Mesenchymal stem cell (in vitro differentiated cells and primary cell): ENCODE results near the gene C20orf141.
A peak's percentile ranks its signal among the peaks of the same experiment; 100 is the strongest.

ENCODE experiments used
- DNase-seq: peaks from one replicate; pipeline ENCODE4 v3.0.0-alpha.2; 2013
- H2AFZ ChIP-seq: one replicate; pipeline ENCODE4 v1.6.1; 2013; ENCODE audit warnings: low read depth, mild to moderate bottlenecking, control low read depth, inconsistent platforms, low read length, moderate library complexity
- H2AK5ac ChIP-seq: 2 replicates; pipeline ENCODE4 v1.6.1; 2013; ENCODE audit warnings: low read length, moderate library complexity, mild to moderate bottlenecking, inconsistent platforms; ENCODE audit not compliant: severe bottlenecking
- H2BK120ac ChIP-seq: one replicate; pipeline ENCODE4 v1.6.1; 2013; ENCODE audit warnings: low read depth, mild to moderate bottlenecking, inconsistent platforms, low read length, moderate library complexity
- H2BK12ac ChIP-seq, 2 experiments: one replicate each; pipeline ENCODE4 v1.6.1; 2013; ENCODE audit warnings: inconsistent platforms in 2 of 2, low read length in 2 of 2, mild to moderate bottlenecking in 2 of 2, moderate library complexity in 2 of 2, control low read depth in 1 of 2
- H2BK15ac ChIP-seq: one replicate; pipeline ENCODE4 v1.6.1; 2013; ENCODE audit warnings: mild to moderate bottlenecking, low read depth, inconsistent platforms; ENCODE audit not compliant: poor library complexity, severe bottlenecking
- H2BK5ac ChIP-seq: 2 replicates; pipeline ENCODE4 v1.6.1; 2013; ENCODE audit warnings: low read depth, mild to moderate bottlenecking, low read length, control low read depth, inconsistent platforms; ENCODE audit not compliant: poor library complexity, severe bottlenecking
- H3K14ac ChIP-seq, 2 experiments: one replicate each; pipeline ENCODE4 v1.6.1; 2013; ENCODE audit warnings: inconsistent platforms in 2 of 2, low read length in 2 of 2, control low read depth in 1 of 2, mild to moderate bottlenecking in 1 of 2, moderate library complexity in 1 of 2
- H3K18ac ChIP-seq, 2 experiments: one replicate each; pipeline ENCODE4 v1.6.1; 2013; ENCODE audit warnings: inconsistent platforms in 2 of 2, low read length in 2 of 2, control low read depth in 1 of 2, low read depth in 1 of 2, mild to moderate bottlenecking in 1 of 2
- H3K23ac ChIP-seq, 2 experiments: one replicate each; pipeline ENCODE4 v1.6.1; 2013; ENCODE audit warnings: inconsistent platforms in 2 of 2, low read length in 2 of 2, mild to moderate bottlenecking in 2 of 2, moderate library complexity in 2 of 2, control low read depth in 1 of 2
- H3K27ac ChIP-seq: 2 replicates; pipeline ENCODE4 v1.5.1; 2013; ENCODE audit warnings: mild to moderate bottlenecking, moderate library complexity, low read length, control low read depth, inconsistent platforms; ENCODE audit not compliant: poor library complexity, severe bottlenecking
- H3K27me3 ChIP-seq, 2 experiments: 2 replicates each; pipeline versions ENCODE4 v1.6.1 to v1.7.0; 2013; ENCODE audit warnings: low read length in 2 of 2, mild to moderate bottlenecking in 2 of 2, moderate library complexity in 2 of 2, control low read depth in 1 of 2, inconsistent platforms in 1 of 2; ENCODE audit not compliant: control insufficient read depth in 1 of 2, insufficient read depth in 1 of 2
- H3K36me3 ChIP-seq, 2 experiments: 2 replicates each; pipeline versions ENCODE4 v1.6.1 to v1.7.0; 2013; ENCODE audit warnings: low read length in 2 of 2, control low read depth in 1 of 2, inconsistent platforms in 1 of 2, low read depth in 1 of 2, mild to moderate bottlenecking in 1 of 2; ENCODE audit not compliant: insufficient read depth in 2 of 2, control insufficient read depth in 1 of 2
- H3K4ac ChIP-seq, 2 experiments: one replicate each; pipeline ENCODE4 v1.6.1; 2013; ENCODE audit warnings: inconsistent platforms in 2 of 2, low read length in 2 of 2, mild to moderate bottlenecking in 2 of 2, moderate library complexity in 2 of 2, control low read depth in 1 of 2, low read depth in 1 of 2
- H3K4me1 ChIP-seq: 2 replicates; pipeline ENCODE4 v1.6.1; 2013; ENCODE audit warnings: low read depth, low read length, control low read depth; ENCODE audit not compliant: control insufficient read depth, insufficient read depth
- H3K4me2 ChIP-seq: 2 replicates; pipeline ENCODE4 v1.6.1; 2013; ENCODE audit warnings: low read length, mild to moderate bottlenecking, inconsistent platforms; ENCODE audit not compliant: poor library complexity, severe bottlenecking
- H3K4me3 ChIP-seq, 2 experiments: 2 replicates each; pipeline versions ENCODE4 v1.5.1 to v1.7.0; 2013; ENCODE audit warnings: low read length in 2 of 2, mild to moderate bottlenecking in 2 of 2, control low read depth in 1 of 2, low read depth in 1 of 2; ENCODE audit not compliant: insufficient read depth in 1 of 2
- H3K79me1 ChIP-seq: replicated peaks from 2 replicates; pipeline ENCODE4 v1.6.1; 2013; ENCODE audit warnings: mild to moderate bottlenecking, control low read depth, low read length, inconsistent platforms; ENCODE audit not compliant: poor library complexity, severe bottlenecking
- H3K9ac ChIP-seq: 2 replicates; pipeline ENCODE4 v1.7.0; 2013; ENCODE audit warnings: mild to moderate bottlenecking, low read length, moderate library complexity
- H3K9me3 ChIP-seq: 2 replicates; pipeline ENCODE4 v1.7.0; 2013; ENCODE audit warnings: mild to moderate bottlenecking, low read length; ENCODE audit not compliant: control insufficient read depth
- H4K8ac ChIP-seq: one replicate; pipeline ENCODE4 v1.6.1; 2013; ENCODE audit warnings: inconsistent platforms, mild to moderate bottlenecking, low read length, moderate library complexity
- H4K91ac ChIP-seq: one replicate; pipeline ENCODE4 v1.6.1; 2013; ENCODE audit warnings: mild to moderate bottlenecking, low read length, inconsistent platforms
- WGBS: methylation state at CpG from one replicate; pipeline ENCODE4 v1.1.7; 2013; ENCODE audit warnings: mixed read lengths; 5-methylcytosine and 5-hydroxymethylcytosine counted together

The C20orf141 gene

GRCh38 chr20:2804852-2805688 lies 9.7 kb upstream of the C20orf141 start:
- H2AFZ ChIP-seq = no peak overlapping the region
- H3K9ac ChIP-seq = peak overlapping the region; percentile 36
- no peak overlapping the region for H3K4ac ChIP-seq
- H3K27ac ChIP-seq = no peak overlapping the region
- no peaks in the 10 kb centered on the region for H3K79me1 ChIP-seq
- peak overlapping the region; percentile 4 for H2BK15ac ChIP-seq
- peak overlapping the region; percentile 14 for H4K8ac ChIP-seq
- peak overlapping the region in 1 of 2 experiments; percentile 65 for H3K14ac ChIP-seq
- H3K4me1 ChIP-seq = peaks cover 19% of the 10 kb centered on the region
- H3K9me3 ChIP-seq = no peaks in the 10 kb centered on the region
- H3K4me2 ChIP-seq = peak overlapping the region; percentile 11
- peaks cover 40 to 66% of the 10 kb centered on the region in 2 experiments for H3K27me3 ChIP-seq
- peak; percentile 22 for DNase-seq
- WGBS = 13% methylated on average over 48 of the region's 49 CpGs
- peaks cover 0 to 5% of the 10 kb centered on the region in 2 experiments for H3K36me3 ChIP-seq
- H3K4me3 ChIP-seq = peak overlapping the region in 1 of 2 experiments; percentile 64
- no peak overlapping the region for H2AK5ac ChIP-seq
- no peak overlapping the region for H4K91ac ChIP-seq
- H2BK120ac ChIP-seq = no peak overlapping the region
- H3K23ac ChIP-seq = no peak overlapping the region
- peak overlapping the region in 1 of 2 experiments; percentile 25 for H2BK12ac ChIP-seq
- H3K18ac ChIP-seq = peak overlapping the region in 1 of 2 experiments; percentile 24
- no peak overlapping the region for H2BK5ac ChIP-seq

- no peak for DNase-seq
- H3K4me2 ChIP-seq = no peak overlapping the region
- peaks cover under 1% of the 10 kb centered on the region for H3K9me3 ChIP-seq
- H2AK5ac ChIP-seq = no peak overlapping the region
- H2BK12ac ChIP-seq = peak overlapping the region in 1 of 2 experiments; percentile 25
- no peak overlapping the region for H2AFZ ChIP-seq
- H2BK5ac ChIP-seq = no peak overlapping the region
- no peaks in the 10 kb centered on the region for H3K79me1 ChIP-seq
- peaks cover 14% of the 10 kb centered on the region for H3K4me1 ChIP-seq
- no peak overlapping the region for H3K4ac ChIP-seq
- H3K4me3 ChIP-seq = no peak overlapping the region
- no peak overlapping the region for H2BK120ac ChIP-seq
- peaks cover 0 to 5% of the 10 kb centered on the region in 2 experiments for H3K36me3 ChIP-seq
- peaks cover 40 to 62% of the 10 kb centered on the region in 2 experiments for H3K27me3 ChIP-seq
- H3K9ac ChIP-seq = no peak overlapping the region
- no peak overlapping the region for H4K8ac ChIP-seq
- no peak overlapping the region for H4K91ac ChIP-seq
- no peak overlapping the region for H3K14ac ChIP-seq
- H3K23ac ChIP-seq = peak overlapping the region in 1 of 2 experiments; percentile 80
- H2BK15ac ChIP-seq = no peak overlapping the region
- peak overlapping the region in 1 of 2 experiments; percentile 24 for H3K18ac ChIP-seq
- no peak overlapping the region for H3K27ac ChIP-seq
- WGBS = 18% methylated on average over 18 of the region's 22 CpGs
These were observed 9.0 kb upstream of the C20orf141 start for GRCh38 chr20:2805689-2806350.

GRCh38 chr20:2806351-2806701 lies 8.5 kb upstream of the C20orf141 start:
- no peak overlapping the region for H4K8ac ChIP-seq
- no peak overlapping the region for H3K4ac ChIP-seq
- H3K23ac ChIP-seq = no peak overlapping the region
- H3K14ac ChIP-seq = no peak overlapping the region
- peaks cover 14% of the 10 kb centered on the region for H3K4me1 ChIP-seq
- peaks cover 39 to 57% of the 10 kb centered on the region in 2 experiments for H3K27me3 ChIP-seq
- no peak overlapping the region for H2BK15ac ChIP-seq
- no peak overlapping the region for H2AFZ ChIP-seq
- no peak for DNase-seq
- H4K91ac ChIP-seq = no peak overlapping the region
- H3K79me1 ChIP-seq = no peaks in the 10 kb centered on the region
- no peak overlapping the region for H2BK5ac ChIP-seq
- peaks cover 0 to 5% of the 10 kb centered on the region in 2 experiments for H3K36me3 ChIP-seq
- no peak overlapping the region for H3K27ac ChIP-seq
- H3K9me3 ChIP-seq = peaks cover 5% of the 10 kb centered on the region
- no peak overlapping the region for H2BK120ac ChIP-seq
- no peak overlapping the region for H3K4me3 ChIP-seq
- no peak overlapping the region for H3K4me2 ChIP-seq
- no peak overlapping the region for H2BK12ac ChIP-seq
- WGBS = 51% methylated on average over 4 of the region's 4 CpGs
- no peak overlapping the region for H3K9ac ChIP-seq
- H3K18ac ChIP-seq = no peak overlapping the region
- H2AK5ac ChIP-seq = no peak overlapping the region

GRCh38 chr20:2807019-2807418 lies 7.8 kb upstream of the C20orf141 start:
- H2BK12ac ChIP-seq = no peak overlapping the region
- H3K4ac ChIP-seq = no peak overlapping the region
- H2AK5ac ChIP-seq = no peak overlapping the region
- no peak overlapping the region for H2BK15ac ChIP-seq
- H3K4me2 ChIP-seq = no peak overlapping the region
- WGBS = 75% methylated on average over 4 of the region's 4 CpGs
- H2BK120ac ChIP-seq = no peak overlapping the region
- no peak overlapping the region for H4K91ac ChIP-seq
- H2BK5ac ChIP-seq = no peak overlapping the region
- H3K4me1 ChIP-seq = peaks cover 14% of the 10 kb centered on the region
- H4K8ac ChIP-seq = no peak overlapping the region
- no peak overlapping the region for H2AFZ ChIP-seq
- no peak overlapping the region for H3K4me3 ChIP-seq
- H3K27me3 ChIP-seq = peaks cover 36 to 56% of the 10 kb centered on the region in 2 experiments
- H3K79me1 ChIP-seq = no peaks in the 10 kb centered on the region
- no peak overlapping the region for H3K18ac ChIP-seq
- no peak overlapping the region for H3K27ac ChIP-seq
- H3K9me3 ChIP-seq = peaks cover 11% of the 10 kb centered on the region
- no peak overlapping the region for H3K9ac ChIP-seq
- no peak overlapping the region for H3K14ac ChIP-seq
- H3K23ac ChIP-seq = no peak overlapping the region
- peaks cover 0 to 5% of the 10 kb centered on the region in 2 experiments for H3K36me3 ChIP-seq
- no peak for DNase-seq
